IMR-90 (cell line): ENCODE measurements around the gene CSNK2B.

Source experiments
- BHLHE40 ChIP-seq: fragments of 150-350 bp; IDR thresholded peaks from 2 replicates; pipeline ENCODE4 v1.6.1; 2016; ENCODE audit warnings: mild to moderate bottlenecking, low read depth, low read length
- CEBPB ChIP-seq: IDR thresholded peaks from 2 replicates; pipeline ENCODE4 v1.6.1; 2012; ENCODE audit warnings: low read depth, low read length, improper control_type of control experiment
- CTCF ChIP-seq: conservative IDR thresholded peaks from 2 replicates; pipeline ENCODE4 v1.5.1; 2012; ENCODE audit warnings: mild to moderate bottlenecking, low read depth, low read length, improper control_type of control experiment
- MXI1 ChIP-seq: IDR thresholded peaks from 2 replicates; pipeline ENCODE4 v1.6.1; 2012; ENCODE audit warnings: low read depth, mild to moderate bottlenecking, low read length, moderate library complexity, borderline replicate concordance
- POLR2A ChIP-seq: IDR thresholded peaks from 2 replicates; pipeline ENCODE4 v1.6.1; 2012; ENCODE audit warnings: mild to moderate bottlenecking, low read depth, low read length
- RAD21 ChIP-seq: IDR thresholded peaks from 2 replicates; pipeline ENCODE4 v1.6.1; 2012; ENCODE audit warnings: low read length, improper control_type of control experiment
- RFX5 ChIP-seq: IDR thresholded peaks from 2 replicates; pipeline ENCODE4 v1.8.0; 2012; ENCODE audit warnings: low read depth, mild to moderate bottlenecking, low read length, moderate library complexity
- SMC3 ChIP-seq: fragments of 150-350 bp; IDR thresholded peaks from 2 replicates; pipeline ENCODE4 v1.6.1; 2016; ENCODE audit warnings: low read depth, mild to moderate bottlenecking, antibody characterized with exemption, low read length, moderate library complexity

GRCh38 chr6:31677955-31678354 lies 12.1 kb downstream of the CSNK2B start:
- no peak for TF ChIP-seq CTCF
- no peak for TF ChIP-seq RAD21
- TF ChIP-seq POLR2A, result no peak
- no peak for TF ChIP-seq MXI1
- TF ChIP-seq BHLHE40, result no peak
- no peak for TF ChIP-seq SMC3
- TF ChIP-seq RFX5, result no peak
- no peak for TF ChIP-seq CEBPB
